ENCODE results near the gene GALNT18. TPM values are rescaled to one million over a fixed set of nuclear protein-coding genes. Genes with fewer than 3 reads are reported as not detected.
A peak's percentile ranks its signal among the peaks of the same experiment; 100 is the strongest.

GALNT18 gene
- total RNA-seq, 1 experiment from 2014 or later: 1.7 TPM

DNA sequence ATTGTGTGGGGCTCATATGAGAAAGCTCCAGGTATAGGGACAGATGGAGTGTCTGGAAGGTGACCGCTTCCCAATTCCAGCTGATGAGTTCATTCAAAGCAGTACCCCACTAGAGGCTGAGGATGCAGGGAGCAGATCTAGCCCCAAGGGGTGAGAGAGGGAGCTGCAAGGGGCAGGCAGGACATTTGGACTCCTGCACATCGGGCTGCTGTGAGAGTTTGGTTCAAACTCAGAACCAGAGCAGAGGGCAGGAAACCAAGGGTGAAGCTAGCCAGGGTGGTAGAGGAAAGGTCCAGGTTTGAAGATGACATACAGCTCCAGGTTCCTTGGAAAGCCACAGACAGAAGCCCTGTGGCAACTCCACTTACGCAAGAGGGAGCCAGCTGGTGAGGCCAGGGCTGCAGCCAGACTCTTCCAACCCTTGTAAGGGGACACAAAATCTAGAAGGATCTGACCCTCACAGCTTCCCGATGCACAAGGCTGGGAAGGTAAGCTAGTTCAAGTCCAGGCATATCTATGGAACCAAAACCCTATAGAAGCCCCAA lies 270.7 kb downstream of the GALNT18 start:
- no peak overlapping the region for H2BK12ac ChIP-seq (ENCODE audit: insufficient read length, low read depth, low read length)
- no peak overlapping the region for H3K27ac ChIP-seq (ENCODE audit: insufficient read length, low read depth, low read length)
- no CpG with 5 or more reads among the region's 4 CpGs for WGBS (ENCODE audit: extremely low coverage, insufficient read length, low lambda C conversion rate)
- H4K5ac ChIP-seq (ENCODE audit: insufficient read length, low read depth, low read length): no peak overlapping the region
- H3K4me3 Mint-ChIP-seq: no peak overlapping the region
- peaks cover 5 to 10% of the 10 kb centered on the region in 2 experiments for H3K4me1 Mint-ChIP-seq
- no peaks in the 10 kb centered on the region for H4K20me1 ChIP-seq (ENCODE audit: control insufficient read depth, insufficient read depth, insufficient read length)
- no peak overlapping the region for H3K18ac ChIP-seq (ENCODE audit: insufficient read length, low read depth, low read length)
- TF ChIP-seq, protein P1, sequence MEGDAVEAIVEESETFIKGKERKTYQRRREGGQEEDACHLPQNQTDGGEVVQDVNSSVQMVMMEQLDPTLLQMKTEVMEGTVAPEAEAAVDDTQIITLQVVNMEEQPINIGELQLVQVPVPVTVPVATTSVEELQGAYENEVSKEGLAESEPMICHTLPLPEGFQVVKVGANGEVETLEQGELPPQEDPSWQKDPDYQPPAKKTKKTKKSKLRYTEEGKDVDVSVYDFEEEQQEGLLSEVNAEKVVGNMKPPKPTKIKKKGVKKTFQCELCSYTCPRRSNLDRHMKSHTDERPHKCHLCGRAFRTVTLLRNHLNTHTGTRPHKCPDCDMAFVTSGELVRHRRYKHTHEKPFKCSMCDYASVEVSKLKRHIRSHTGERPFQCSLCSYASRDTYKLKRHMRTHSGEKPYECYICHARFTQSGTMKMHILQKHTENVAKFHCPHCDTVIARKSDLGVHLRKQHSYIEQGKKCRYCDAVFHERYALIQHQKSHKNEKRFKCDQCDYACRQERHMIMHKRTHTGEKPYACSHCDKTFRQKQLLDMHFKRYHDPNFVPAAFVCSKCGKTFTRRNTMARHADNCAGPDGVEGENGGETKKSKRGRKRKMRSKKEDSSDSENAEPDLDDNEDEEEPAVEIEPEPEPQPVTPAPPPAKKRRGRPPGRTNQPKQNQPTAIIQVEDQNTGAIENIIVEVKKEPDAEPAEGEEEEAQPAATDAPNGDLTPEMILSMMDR (conservative IDR thresholded peaks at IDR 0.05): no peak
- no peaks in the 10 kb centered on the region for H3K27me3 ChIP-seq (ENCODE audit: insufficient read depth, low read length)
- no peak overlapping the region; the same call in 1 of the 2 replicates for H3K14ac ChIP-seq (ENCODE audit: insufficient read depth, low read length)
- no peak overlapping the region for H3K4ac ChIP-seq (ENCODE audit: low read depth, low read length)
- H3K9me3 ChIP-seq (ENCODE audit: control insufficient read depth, low read depth, low read length): no peaks in the 10 kb centered on the region
- H2BK20ac ChIP-seq (ENCODE audit: low read depth, low read length, poor library complexity, severe bottlenecking): no peak overlapping the region
- no peaks in the 10 kb centered on the region for H3K23me2 ChIP-seq (ENCODE audit: insufficient read length, low read depth, low read length, poor library complexity, severe bottlenecking)
- no peak overlapping the region for H2AFZ ChIP-seq (ENCODE audit: low read length)
- H3K27ac Mint-ChIP-seq: peak overlapping the region in 1 of 3 experiments; percentile 34; a peak in 1 of 7 replicates
- DNase-seq: no peak
- H2BK15ac ChIP-seq (ENCODE audit: low read depth, low read length): no peak overlapping the region
- H2AK5ac ChIP-seq (ENCODE audit: insufficient read length, low read length): no peak overlapping the region
- H3T11ph ChIP-seq (ENCODE audit: low read length): no peak overlapping the region
- no peak overlapping the region for H3K9ac ChIP-seq (ENCODE audit: extremely low read depth, insufficient read length, low read length)
- no peaks in the 10 kb centered on the region for H3K36me3 Mint-ChIP-seq (ENCODE audit: insufficient read depth in 1 of 3, low read depth in 3 of 3)
- H4K8ac ChIP-seq (replicated peaks; ENCODE audit: insufficient read length, low read depth, low read length): no peak overlapping the region
- no peak overlapping the region for H3K23ac ChIP-seq (ENCODE audit: insufficient read length, low read depth, low read length)
- peaks cover 3% of the 10 kb centered on the region; the same call in 1 of the 2 replicates for H3K27me3 Mint-ChIP-seq (ENCODE audit: low read depth)
- H3K79me2 ChIP-seq (ENCODE audit: insufficient read depth, low read length): no peaks in the 10 kb centered on the region
- H3K79me1 ChIP-seq (ENCODE audit: insufficient read depth, low read depth, low read length, poor library complexity, severe bottlenecking): no peaks in the 10 kb centered on the region
- no peak overlapping the region for H4K91ac ChIP-seq (ENCODE audit: insufficient read length, low read depth, low read length)
- H2BK5ac ChIP-seq (ENCODE audit: insufficient read length, low read length): no peak overlapping the region
- H2BK120ac ChIP-seq (ENCODE audit: low read depth, low read length, poor library complexity, severe bottlenecking): no peak overlapping the region
- H3K56ac ChIP-seq (ENCODE audit: insufficient read length, low read depth, low read length): no peak overlapping the region
- H3K4me2 ChIP-seq (ENCODE audit: insufficient read depth, insufficient read length, low read length): no peak overlapping the region
- no peaks in the 10 kb centered on the region for H3K9me3 Mint-ChIP-seq
- H3K4me1 ChIP-seq (ENCODE audit: insufficient read depth, low read length): peaks cover 2% of the 10 kb centered on the region; the same call in 1 of the 2 replicates
